Measurements from ENCODE around the gene CPE. TPM values are rescaled to one million over a fixed set of nuclear protein-coding genes. Genes with fewer than 3 reads are reported as not detected.

CPE gene
- total and polyA plus RNA-seq, 10 of the 15 experiments (the other 5 are each of a cell fraction or from before 2014, with no cell fraction given): 0.05 to 0.14 TPM; not detected in 8

- no peak for ATAC-seq
- FAIRE-seq: no peak
- POLR2A ChIA-PET: no interaction called here
- CTCF ChIA-PET: interaction anchor here (1.6 kb wide), 1 partner anchor 22 kb away, joined by 5 read pairs; no protein-coding TSS in a partner anchor
- intact Hi-C loops (cut with micrococcal nuclease; ENCODE audit: unreplicated experiment) (no loop called here), in situ Hi-C loops (cut with MboI) (no loop called here)
- WGBS (ENCODE audit: insufficient coverage, insufficient replicate concordance, low lambda C conversion rate, missing lambda C conversion rate): 36% methylated on average over 2 of the region's 2 CpGs
- H3K27ac ChIP-seq (ENCODE audit: control insufficient read depth, insufficient read depth): no peak overlapping the region
- DNase-seq (ENCODE audit: low read depth, low spot score): no peak
- no peaks in the 10 kb centered on the region for H3K4me1 ChIP-seq (ENCODE audit: control insufficient read depth, insufficient read depth, low read length)
- no TSS peak for BruUV-seq (replicated peaks)
- H3K4me3 ChIP-seq: no peak overlapping the region
- H3K27me3 ChIP-seq (replicated peaks in 1 of 2; ENCODE audit: control insufficient read depth in 2 of 2, insufficient read depth in 2 of 2, low read length in 1 of 2): no peaks in the 10 kb centered on the region; a peak in 1 of 4 replicates
- no peaks in the 10 kb centered on the region for H4K20me1 ChIP-seq (ENCODE audit: control insufficient read depth, insufficient read depth)
- TF ChIP-seq EZH2 (IDR thresholded peaks at IDR 0.05; ENCODE audit: borderline replicate concordance, control insufficient read depth, low read depth, low read length) (no peak), EED (IDR thresholded peaks at IDR 0.05; ENCODE audit: low read depth) (no peak), PBX3 (IDR thresholded peaks at IDR 0.05; ENCODE audit: insufficient replicate concordance, low read depth, low read length) (no peak), ZBTB11 (CRISPR knock-in tag; IDR thresholded peaks at IDR 0.05) (no peak), NR2F1 (conservative IDR thresholded peaks at IDR 0.05) (no peak), ELK1 (IDR thresholded peaks at IDR 0.05; ENCODE audit: low read depth, low read length) (no peak)
- H3K79me2 ChIP-seq (ENCODE audit: control insufficient read depth, insufficient read depth, low read length): no peaks in the 10 kb centered on the region
- no peak overlapping the region for H2AFZ ChIP-seq (ENCODE audit: control insufficient read depth, low read depth, low read length)
- H3K4me2 ChIP-seq (ENCODE audit: control insufficient read depth, insufficient read depth): no peak overlapping the region
- H3K9ac ChIP-seq (ENCODE audit: control insufficient read depth, insufficient read depth, low read length): no peak overlapping the region
- SMC1A ChIA-PET (ENCODE audit: uncharacterized antibody, unreplicated experiment): interaction anchor here (0.7 kb wide), 1 partner anchor 908 kb away, joined by 3 read pairs; no protein-coding TSS in a partner anchor
- H3K36me3 ChIP-seq (ENCODE audit: control insufficient read depth in 2 of 2, insufficient read depth in 2 of 2, low read length in 1 of 2): no peaks in the 10 kb centered on the region
- H3K9me3 ChIP-seq (replicated peaks; ENCODE audit: control insufficient read depth, insufficient read depth, low read length): no peaks in the 10 kb centered on the region
- RAD21 ChIA-PET (ENCODE audit: unreplicated experiment): no interaction called here
These were observed 135.9 kb downstream of the CPE start for GRCh38 chr4:165514739-165515138.

Data from GM12878 (cell line).